Non-pigmented ciliary epithelial cell (primary cell): ENCODE measurements around the gene FHOD3.

Experiments
- DNase-seq: peaks from one replicate; pipeline ENCODE4 v3.0.0-alpha.2; 2010; ENCODE audit warnings: low read depth

Gene FHOD3

DNA sequence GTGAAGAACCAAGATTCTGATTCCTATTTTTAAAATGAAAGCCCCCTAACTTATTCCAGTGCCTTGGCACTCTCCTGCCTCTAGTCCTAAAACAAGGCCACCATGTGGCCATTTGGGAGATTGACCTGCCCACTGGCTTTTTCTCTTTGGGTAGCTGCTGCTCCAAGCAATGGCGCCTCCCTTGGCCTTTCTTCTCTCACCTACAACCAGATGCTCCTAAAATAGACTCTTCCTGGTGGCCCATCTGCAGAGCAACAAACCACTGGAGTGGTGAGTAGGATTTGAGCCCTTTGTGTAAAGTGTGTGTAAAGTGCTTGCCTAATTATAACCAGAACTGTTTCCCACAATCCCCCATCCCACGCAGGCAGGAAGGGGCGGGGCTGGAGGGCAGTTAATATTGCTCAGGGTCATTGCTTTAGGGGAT, 114.2 kb downstream of the FHOD3 start:
- DNase-seq = no peak

- no peak for DNase-seq
Measured at GRCh38 chr18:36412778-36413177, 115.3 kb downstream of the FHOD3 start.

DNA sequence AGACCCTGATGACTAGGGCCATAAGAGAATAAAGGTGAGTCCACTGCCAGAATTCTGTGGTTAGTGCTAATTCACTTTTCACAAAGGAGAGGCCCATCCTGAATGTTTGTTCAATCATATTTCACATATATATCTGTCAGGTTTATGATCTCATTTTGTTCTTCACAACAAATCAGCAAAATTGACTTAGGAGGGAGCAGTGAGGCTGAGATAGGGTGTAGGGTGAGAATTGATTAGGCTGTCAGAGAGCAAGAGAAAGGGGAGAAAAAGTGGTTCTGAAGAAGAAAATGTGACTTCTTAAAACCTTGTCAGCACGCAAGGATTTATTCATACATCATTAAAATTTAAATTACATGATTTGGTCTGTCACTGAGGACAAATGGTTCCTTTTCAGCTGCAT, 117.7 kb downstream of the FHOD3 start:
- DNase-seq = no peak

DNA sequence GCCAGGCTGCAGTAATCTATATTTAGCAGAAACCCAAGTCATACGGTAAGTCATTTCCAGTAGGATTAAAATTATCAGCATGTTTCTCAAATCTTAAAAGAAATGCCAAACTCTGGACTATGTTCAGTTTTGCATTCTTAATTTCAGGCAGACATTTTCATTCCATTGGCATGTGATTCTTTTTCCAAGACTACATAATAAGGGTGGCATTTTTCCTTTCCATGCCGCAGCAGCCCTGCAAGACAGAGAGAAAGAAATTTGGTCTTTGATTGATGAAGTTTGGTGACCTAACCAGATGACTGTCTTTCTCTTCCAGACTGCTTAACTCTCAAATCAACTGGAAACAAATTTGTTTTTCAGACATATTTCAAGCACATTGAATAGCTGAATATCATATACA, 118.1 kb downstream of the FHOD3 start:
- no peak for DNase-seq

GRCh38 chr18:36419188-36419899, 121.8 kb downstream of the FHOD3 start:
- no peak for DNase-seq

- no peak for DNase-seq
Measured at GRCh38 chr18:36419900-36420531, 122.5 kb downstream of the FHOD3 start.

DNA sequence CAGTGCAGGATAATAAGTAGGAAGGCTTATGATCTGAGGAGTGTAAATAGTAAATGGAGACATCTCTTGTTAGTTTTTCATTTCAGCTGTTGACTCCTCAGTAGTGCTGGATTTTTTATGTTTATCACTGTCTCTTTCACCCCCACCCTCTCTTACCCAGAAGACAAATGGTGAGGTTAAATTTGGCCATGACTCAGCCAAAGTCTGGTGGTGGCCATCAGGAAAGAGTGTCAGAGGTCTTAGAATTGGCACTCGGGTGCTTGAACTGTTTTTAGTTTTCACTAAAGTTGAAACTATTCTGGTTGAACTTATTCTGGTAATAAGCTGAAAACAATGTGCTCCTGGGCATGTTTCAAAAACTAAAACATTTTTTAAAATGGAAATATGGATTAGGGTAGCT, 123.3 kb downstream of the FHOD3 start:
- no peak for DNase-seq

DNA sequence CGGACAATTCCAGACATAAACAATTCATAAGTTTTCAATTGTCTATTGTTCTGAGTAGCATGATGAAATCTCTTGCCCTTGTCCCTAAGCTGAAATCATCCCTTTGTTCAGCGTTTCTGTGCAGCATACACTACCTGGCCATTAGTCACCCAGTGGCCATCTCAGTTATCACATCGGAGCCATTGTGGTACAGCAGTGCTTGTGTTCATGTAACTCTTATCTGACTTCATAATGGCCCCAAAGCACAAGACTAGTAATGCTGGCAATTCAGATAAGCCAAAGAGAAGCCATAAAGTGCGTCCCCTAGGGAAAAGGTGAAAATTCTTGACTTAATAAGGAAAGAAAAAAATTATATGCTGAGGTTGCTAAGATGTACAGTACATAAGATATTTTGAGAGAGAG, 127.2 kb downstream of the FHOD3 start:
- no peak for DNase-seq

DNA sequence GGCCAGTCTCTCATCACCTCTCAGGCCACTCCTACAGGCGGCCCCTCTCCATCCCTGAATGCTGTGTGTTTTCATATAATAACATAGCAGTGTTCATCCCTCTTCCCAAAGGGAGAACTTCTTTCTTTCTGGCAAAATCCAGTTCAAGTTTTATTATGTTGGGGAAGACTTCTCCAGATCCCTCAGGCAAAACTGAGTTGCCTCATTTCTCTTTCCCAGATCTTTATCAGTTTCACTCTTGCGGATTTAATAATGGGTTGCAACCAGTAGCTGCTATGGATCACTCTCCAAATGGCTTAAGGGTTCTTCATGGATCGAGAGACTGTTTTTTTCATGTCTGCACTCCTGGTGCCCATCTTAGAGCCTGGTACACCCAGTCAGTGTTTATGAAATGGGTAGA, 129.9 kb downstream of the FHOD3 start:
- DNase-seq = no peak

DNA sequence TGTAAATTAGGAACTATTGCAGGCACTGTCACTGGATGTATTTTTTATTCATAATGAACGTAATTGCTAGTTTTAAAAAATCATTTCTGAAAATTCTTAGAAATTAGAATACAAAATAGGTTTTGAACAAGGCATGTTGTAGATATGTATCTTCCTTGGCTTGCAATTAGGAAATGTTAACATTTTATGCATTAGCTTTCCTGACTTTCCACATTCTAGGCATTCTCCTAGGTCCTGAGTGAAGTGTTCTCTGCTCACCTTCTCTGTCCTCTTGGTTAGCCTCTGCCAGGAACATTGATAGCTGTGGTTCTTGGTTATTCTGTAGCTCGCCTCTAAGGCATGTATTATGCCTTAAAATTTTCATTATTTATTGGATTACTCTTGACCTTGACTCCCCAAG, 130.3 kb downstream of the FHOD3 start:
- DNase-seq = no peak

GRCh38 chr18:36428431-36429029, 131.0 kb downstream of the FHOD3 start:
- DNase-seq = no peak

DNA sequence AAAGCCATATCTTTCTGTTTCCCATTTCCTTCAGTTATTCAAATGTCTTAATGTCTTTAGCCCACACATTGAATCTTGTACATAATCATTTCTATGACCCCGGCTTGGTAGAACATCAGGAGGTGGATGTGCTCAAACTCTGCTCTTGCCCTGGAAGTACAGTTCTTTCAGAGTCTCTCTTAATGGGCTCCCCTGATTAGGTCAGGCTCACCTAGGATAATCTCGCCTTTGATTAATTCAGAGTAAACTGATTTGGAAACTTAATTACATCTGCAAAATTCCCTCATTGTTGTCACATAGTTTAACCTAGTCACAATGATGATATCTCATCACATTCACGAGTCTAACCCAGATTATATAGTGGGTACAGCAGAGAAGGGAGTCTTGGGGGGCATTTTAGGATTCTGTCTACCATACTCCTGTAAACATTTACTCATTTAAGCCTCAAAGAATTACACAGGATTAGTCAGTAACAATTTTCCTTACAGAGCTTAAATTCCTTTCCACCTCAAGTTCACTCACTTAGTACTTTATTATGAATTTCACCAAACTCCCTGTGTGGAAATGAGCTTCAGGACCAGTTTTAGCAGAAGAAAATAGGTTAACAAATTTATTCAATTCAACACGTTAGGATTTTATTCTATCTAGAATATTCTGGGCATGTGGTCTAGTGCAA, 135.5 kb downstream of the FHOD3 start:
- DNase-seq = no peak

DNA sequence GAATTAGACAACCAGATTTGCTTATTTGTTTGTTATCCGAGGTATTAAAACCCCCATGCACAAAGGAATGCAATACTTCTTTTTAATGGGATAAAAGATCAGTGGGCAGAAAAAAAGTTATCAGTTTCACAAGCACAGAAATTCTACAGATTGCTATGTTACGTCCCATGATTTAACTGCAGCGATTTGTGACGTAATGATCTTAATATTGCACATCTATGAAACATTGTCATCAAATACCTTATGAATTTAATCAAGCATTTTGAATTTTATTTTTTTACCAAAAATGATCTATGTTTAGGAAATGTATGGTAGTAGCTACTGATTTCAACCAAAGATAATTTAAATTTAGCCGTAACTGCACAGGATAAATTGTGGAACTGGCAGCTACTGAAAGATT, 138.9 kb downstream of the FHOD3 start:
- no peak for DNase-seq

DNA sequence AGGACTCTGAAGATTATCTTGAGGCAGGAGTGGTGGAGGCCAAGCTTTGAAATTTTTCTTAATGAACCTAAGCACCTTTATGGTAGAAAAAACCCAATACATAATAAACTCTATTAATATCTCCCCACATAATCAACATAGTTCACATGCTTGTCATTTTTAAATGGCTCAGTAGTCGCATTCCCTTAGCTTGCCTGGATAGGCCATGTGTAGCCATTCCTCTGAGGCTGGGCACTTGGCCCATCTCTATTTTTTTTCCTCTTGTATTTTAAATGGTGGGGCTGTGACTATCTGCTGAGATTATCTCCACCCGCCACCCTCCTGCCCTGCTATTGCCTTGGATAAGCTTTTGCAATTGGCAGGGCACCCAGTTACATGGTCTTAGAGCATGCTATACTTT, 143.1 kb downstream of the FHOD3 start:
- DNase-seq = peak; percentile 50

DNA sequence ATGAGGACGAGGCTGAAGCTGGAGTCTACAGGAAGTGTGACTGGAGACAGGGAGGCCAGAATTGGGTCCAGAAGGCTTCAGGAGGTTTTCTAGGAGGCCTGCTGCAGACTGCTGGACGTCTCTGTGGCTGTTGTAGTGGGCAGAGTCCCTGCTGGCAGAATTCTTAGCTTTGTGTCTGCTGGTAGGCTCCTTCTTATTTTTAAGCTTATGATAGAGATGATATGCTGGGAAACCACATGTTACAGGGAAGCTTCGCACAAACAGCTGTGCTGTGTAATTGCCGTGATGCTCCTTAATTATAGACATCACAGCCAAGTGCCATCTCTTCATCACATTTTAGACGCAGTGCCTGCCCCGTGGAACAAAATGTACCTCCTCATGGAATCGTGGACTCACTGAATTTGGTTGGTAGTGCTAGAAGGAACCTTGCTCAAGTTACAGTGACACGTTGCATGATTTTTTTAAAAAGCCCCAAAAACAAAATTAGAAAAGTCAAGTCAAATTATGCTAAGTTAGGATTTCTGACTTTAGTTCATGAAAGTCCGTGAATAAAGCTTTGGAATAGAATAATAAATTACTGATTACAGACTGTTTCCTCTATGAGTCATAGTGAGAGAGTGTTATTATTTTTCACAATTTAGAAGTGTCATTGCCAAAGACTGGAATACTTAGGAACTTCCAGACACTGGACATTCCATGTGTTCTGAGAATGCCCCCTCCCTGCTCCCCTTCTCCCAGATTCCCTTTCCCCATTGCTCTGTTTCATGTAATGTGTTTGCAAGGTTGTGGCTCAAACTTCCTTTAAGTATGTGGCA, 144.1 kb downstream of the FHOD3 start:
- DNase-seq = no peak

DNA sequence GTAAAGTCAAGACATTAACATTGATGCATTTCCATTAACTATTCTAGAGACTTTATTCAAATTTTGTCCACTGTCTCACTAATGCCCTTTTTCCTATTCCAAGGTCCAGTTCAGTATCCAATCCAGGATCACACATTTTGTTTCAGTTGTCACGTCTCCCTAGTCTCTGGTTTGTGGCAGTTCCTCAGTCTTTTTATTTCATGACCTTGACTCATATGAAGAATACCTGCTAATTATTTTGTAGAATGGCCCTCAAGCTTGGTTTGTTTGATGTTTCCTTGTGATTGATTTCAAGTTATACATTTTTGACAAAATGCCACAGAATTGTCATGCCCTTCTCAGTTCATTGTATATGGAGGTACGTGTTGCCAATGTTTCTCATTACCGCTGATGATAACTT, 145.2 kb downstream of the FHOD3 start:
- DNase-seq = no peak

DNA sequence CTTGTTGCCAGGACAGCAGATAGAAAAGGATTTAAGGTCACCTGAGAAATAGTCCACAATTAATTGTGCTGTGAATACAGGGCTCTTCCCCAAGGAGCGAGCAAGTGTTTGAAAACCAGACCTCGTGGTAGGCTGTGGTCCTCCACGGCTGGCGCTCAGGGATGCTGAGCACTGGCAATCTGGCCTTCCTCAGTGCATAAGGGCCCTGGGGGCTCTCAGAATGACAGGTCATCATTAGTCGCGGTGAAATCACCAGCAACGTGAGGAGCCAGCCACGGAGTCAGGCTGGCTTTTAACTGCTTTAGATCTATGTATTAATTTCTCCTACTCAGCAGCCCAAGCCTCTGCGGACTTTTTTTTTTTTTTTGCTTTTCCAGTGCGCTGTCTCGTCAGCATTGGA, 148.5 kb downstream of the FHOD3 start:
- DNase-seq = no peak

DNA sequence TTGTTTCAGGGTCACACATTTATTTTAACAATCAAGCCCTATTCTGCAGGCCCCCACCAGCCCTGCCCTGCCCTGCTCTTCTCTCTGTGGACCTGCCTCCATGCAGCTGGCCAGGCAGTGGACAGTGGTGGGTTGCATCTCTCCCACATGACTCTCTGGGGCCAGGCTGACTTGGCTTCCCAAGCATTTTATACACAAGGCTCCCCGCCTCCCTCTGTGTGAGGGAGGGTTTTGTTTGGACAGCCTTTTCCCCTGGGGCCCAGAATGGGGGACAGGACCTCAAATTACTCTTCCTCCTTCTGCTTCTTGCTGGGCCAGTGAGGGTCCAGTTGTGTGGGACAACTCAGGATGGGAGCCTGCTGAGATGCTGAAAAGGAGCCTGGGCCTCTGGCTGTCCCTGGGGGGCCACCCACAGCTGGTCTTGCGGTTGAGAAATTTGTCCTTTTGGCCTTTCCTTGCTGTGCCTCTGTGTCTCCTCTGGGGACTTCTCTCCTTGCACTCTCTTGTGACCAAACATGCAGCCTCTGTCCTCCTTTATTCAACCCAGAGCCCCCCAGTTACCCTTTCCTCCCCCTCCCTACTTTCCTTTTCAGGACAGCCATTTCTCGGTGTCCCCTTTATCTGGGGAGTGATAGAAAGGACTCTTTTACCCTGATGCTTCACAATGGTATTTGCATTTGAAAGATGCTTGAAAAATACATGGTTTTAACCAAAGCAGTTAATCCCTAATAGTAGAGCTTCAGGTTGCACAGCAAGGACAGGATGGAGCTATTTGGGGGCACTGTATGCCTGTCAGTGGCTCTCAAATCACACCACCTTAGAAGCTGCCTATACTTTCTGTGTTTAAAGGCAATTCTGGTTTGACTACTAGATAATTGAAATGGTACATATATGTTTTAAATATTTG, 151.1 kb downstream of the FHOD3 start:
- DNase-seq = no peak

- DNase-seq = no peak
Measured at GRCh38 chr18:36449451-36449850, 151.9 kb downstream of the FHOD3 start.

DNA sequence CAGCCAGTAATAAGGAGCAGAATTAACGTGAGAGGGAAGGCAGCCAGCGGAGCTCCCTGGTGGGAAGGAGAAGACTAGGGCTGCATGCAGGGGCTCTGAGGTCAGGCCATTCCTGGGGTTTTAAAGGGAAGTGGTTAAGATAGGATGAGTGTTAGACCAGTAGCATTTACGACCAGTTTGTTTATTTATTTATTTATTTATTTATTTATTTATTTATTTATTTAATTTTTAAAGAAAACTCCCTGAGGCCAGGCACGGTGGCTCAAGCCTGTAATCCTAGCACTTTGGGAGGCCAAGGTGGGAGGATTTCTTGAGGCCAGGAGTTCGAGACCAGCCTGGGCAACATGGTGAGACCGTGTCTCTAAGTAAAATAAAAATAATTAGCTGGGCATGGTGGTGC, 152.8 kb downstream of the FHOD3 start:
- DNase-seq = no peak
